Astrocyte (in vitro differentiated cells and primary cell): Measurements from ENCODE around the gene TCIRG1. TPM values are rescaled to one million over a fixed set of nuclear protein-coding genes. Genes with fewer than 3 reads are reported as not detected.
"Not testable (repeated sequence)": the region's sequence is repeated elsewhere in the genome, so short reads cannot be mapped to it uniquely, and the experiment has no call there.

Experiments
- DNase-seq: peaks from one replicate; pipeline ENCODE4 v3.0.0-alpha.2; 2010; ENCODE audit warnings: low read depth
- FAIRE-seq: peaks from 2 replicates; lab custom pipeline; 2011; peaks lifted over from hg19 to GRCh38; lab: Jason Lieb, UNC
- H2AFZ ChIP-seq: 2 replicates; pipeline ENCODE4 v1.6.0; 2012; ENCODE audit warnings: low read depth, low read length, inconsistent platforms
- H3K27ac ChIP-seq: 2 replicates; pipeline ENCODE4 v1.5.1; 2011; ENCODE audit warnings: low read depth, low read length, inconsistent platforms
- H3K27me3 ChIP-seq: 2 replicates; pipeline ENCODE4 v1.6.0; 2011; ENCODE audit warnings: low read length, inconsistent platforms; ENCODE audit not compliant: insufficient read depth
- H3K36me3 ChIP-seq: 2 replicates; pipeline ENCODE4 v1.5.1; 2011; ENCODE audit warnings: low read length, inconsistent platforms; ENCODE audit not compliant: insufficient read depth
- H3K4me1 ChIP-seq: 2 replicates; pipeline ENCODE4 v1.5.1; 2011; ENCODE audit warnings: low read length, inconsistent platforms; ENCODE audit not compliant: insufficient read depth
- H3K4me2 ChIP-seq: 2 replicates; pipeline ENCODE4 v1.6.0; 2012; ENCODE audit warnings: low read length, inconsistent platforms
- H3K4me3 ChIP-seq: 2 replicates; pipeline ENCODE4 v1.5.1; 2011; ENCODE audit warnings: low read depth, mild to moderate bottlenecking, low read length, inconsistent platforms; ENCODE audit not compliant: insufficient read depth
- H3K79me2 ChIP-seq: 2 replicates; pipeline ENCODE4 v1.6.0; 2012; ENCODE audit warnings: mild to moderate bottlenecking, low read length, inconsistent platforms; ENCODE audit not compliant: insufficient read depth
- H3K9ac ChIP-seq: 2 replicates; pipeline ENCODE4 v1.6.0; 2012; ENCODE audit warnings: mild to moderate bottlenecking, low read length, inconsistent platforms
- H3K9me3 ChIP-seq: 2 replicates; pipeline ENCODE4 v1.5.1; 2012; ENCODE audit warnings: low read depth, mild to moderate bottlenecking, low read length, inconsistent platforms; ENCODE audit not compliant: insufficient read depth
- H4K20me1 ChIP-seq: 2 replicates; pipeline ENCODE4 v1.6.0; 2012; ENCODE audit warnings: low read length, inconsistent platforms; ENCODE audit not compliant: insufficient read depth
- H3K27ac Mint-ChIP-seq: one replicate; pipeline ENCODE4 v1.8.0; 2021; ENCODE audit warnings: mild to moderate bottlenecking, mixed read lengths; ENCODE audit not compliant: unreplicated experiment
- H3K27me3 Mint-ChIP-seq: one replicate; pipeline ENCODE4 v1.8.0; 2021; ENCODE audit warnings: low read depth, mixed read lengths; ENCODE audit not compliant: unreplicated experiment
- H3K36me3 Mint-ChIP-seq: one replicate; pipeline ENCODE4 v1.8.0; 2021; ENCODE audit warnings: low read depth, mixed read lengths; ENCODE audit not compliant: unreplicated experiment
- H3K4me1 Mint-ChIP-seq: one replicate; pipeline ENCODE4 v1.8.0; 2021; ENCODE audit warnings: low read depth, mixed read lengths; ENCODE audit not compliant: unreplicated experiment
- H3K4me3 Mint-ChIP-seq: one replicate; pipeline ENCODE4 v1.8.0; 2021; ENCODE audit warnings: mild to moderate bottlenecking, moderate library complexity, mixed read lengths; ENCODE audit not compliant: unreplicated experiment
- H3K9me3 Mint-ChIP-seq: one replicate; pipeline ENCODE4 v1.8.0; 2021; ENCODE audit warnings: mild to moderate bottlenecking, mixed read lengths; ENCODE audit not compliant: unreplicated experiment
- EZH2 ChIP-seq: IDR thresholded peaks from 2 replicates; pipeline ENCODE4 v1.6.1; 2012; ENCODE audit warnings: mild to moderate bottlenecking, low read length, inconsistent platforms; ENCODE audit not compliant: insufficient read depth
- total RNA-seq: library from RNA; stranded (reverse); gene quantifications from 2 replicates; pipeline ENCODE4 v1.2.1, GENCODE V29; 2021
- TF ChIP-seq, protein P1 (sequence below): IDR thresholded peaks from 2 replicates; pipeline ENCODE4 v1.5.1; 2011; ENCODE audit warnings: low read depth, mild to moderate bottlenecking, inconsistent platforms, low read length, moderate library complexity; ENCODE audit not compliant: insufficient read depth

TCIRG1 gene
- total RNA-seq, 1 donor from 2014 or later: 55.1 TPM

DNA sequence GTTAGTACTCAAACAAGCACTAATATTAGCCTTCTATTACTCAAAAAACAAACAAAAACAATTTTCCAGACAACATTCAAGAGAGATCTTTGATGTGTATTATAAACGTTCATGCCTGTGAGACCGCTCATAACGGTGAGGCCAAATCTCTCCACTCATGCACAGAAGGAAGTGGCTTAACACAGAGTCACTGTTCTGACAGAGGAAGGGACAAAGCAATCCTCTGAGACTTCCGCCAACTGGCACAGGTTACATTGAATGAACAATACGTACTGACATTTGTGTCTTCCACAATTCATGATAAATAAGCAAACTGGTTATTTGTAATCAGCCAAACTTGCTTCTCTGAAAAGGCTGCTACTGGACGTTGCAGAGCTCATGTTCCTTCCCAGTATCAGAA, 51.9 kb downstream of the TCIRG1 start:
- no peaks in the 10 kb centered on the region for H3K9me3 Mint-ChIP-seq

DNA sequence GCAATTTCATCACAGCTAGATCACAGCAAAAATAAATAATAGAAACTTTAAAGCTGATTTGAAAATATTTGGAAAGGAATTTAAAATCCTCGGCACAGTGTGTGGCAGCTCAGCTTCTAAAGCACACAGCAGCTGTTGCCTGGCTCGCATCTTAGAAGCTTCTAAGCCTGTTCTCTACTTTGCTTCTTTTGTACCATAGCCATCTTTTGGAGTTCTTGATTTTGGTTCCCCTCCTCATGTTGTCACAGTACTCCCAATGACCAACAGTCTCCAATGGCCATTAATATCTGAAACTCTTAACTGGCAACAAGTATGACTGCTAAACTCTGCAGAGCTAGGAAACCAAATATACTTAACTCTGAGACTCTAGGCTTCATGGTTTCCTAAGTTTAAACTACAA, 53.6 kb downstream of the TCIRG1 start:
- H3K4me3 Mint-ChIP-seq: no peak overlapping the region
- H3K27me3 Mint-ChIP-seq: no peaks in the 10 kb centered on the region
- no peak overlapping the region for H3K27ac Mint-ChIP-seq
- H2AFZ ChIP-seq: no peak overlapping the region
- H3K36me3 Mint-ChIP-seq: no peaks in the 10 kb centered on the region
- FAIRE-seq: no peak
- DNase-seq: no peak
- H3K27me3 ChIP-seq: no peaks in the 10 kb centered on the region
- H3K79me2 ChIP-seq: no peaks in the 10 kb centered on the region
- peaks cover 4% of the 10 kb centered on the region for H3K4me1 ChIP-seq
- H3K36me3 ChIP-seq: no peaks in the 10 kb centered on the region
- H3K4me2 ChIP-seq: no peak overlapping the region
- peaks cover 6% of the 10 kb centered on the region for H3K4me1 Mint-ChIP-seq
- no peaks in the 10 kb centered on the region for H3K9me3 Mint-ChIP-seq
- no peak overlapping the region for H3K27ac ChIP-seq
- peaks cover 13% of the 10 kb centered on the region for H4K20me1 ChIP-seq
- H3K9me3 ChIP-seq: no peaks in the 10 kb centered on the region
- H3K9ac ChIP-seq: no peak overlapping the region
- no peak for TF ChIP-seq EZH2
- TF ChIP-seq, protein P1, sequence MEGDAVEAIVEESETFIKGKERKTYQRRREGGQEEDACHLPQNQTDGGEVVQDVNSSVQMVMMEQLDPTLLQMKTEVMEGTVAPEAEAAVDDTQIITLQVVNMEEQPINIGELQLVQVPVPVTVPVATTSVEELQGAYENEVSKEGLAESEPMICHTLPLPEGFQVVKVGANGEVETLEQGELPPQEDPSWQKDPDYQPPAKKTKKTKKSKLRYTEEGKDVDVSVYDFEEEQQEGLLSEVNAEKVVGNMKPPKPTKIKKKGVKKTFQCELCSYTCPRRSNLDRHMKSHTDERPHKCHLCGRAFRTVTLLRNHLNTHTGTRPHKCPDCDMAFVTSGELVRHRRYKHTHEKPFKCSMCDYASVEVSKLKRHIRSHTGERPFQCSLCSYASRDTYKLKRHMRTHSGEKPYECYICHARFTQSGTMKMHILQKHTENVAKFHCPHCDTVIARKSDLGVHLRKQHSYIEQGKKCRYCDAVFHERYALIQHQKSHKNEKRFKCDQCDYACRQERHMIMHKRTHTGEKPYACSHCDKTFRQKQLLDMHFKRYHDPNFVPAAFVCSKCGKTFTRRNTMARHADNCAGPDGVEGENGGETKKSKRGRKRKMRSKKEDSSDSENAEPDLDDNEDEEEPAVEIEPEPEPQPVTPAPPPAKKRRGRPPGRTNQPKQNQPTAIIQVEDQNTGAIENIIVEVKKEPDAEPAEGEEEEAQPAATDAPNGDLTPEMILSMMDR: no peak
- H3K4me3 ChIP-seq: no peak overlapping the region

More for the DNA sequence above, 51.9 kb downstream of the TCIRG1 start:
- no peaks in the 10 kb centered on the region for H3K36me3 Mint-ChIP-seq
- H4K20me1 ChIP-seq: peaks cover 6% of the 10 kb centered on the region
- no peak overlapping the region for H3K4me3 ChIP-seq
- peak overlapping the region; percentile 25 for H3K4me2 ChIP-seq
- no peaks in the 10 kb centered on the region for H3K36me3 ChIP-seq
- no peak overlapping the region for H3K27ac Mint-ChIP-seq
- H3K27ac ChIP-seq: no peak overlapping the region
- H2AFZ ChIP-seq: peak overlapping the region; percentile 13
- H3K4me3 Mint-ChIP-seq: no peak overlapping the region
- no peaks in the 10 kb centered on the region for H3K27me3 Mint-ChIP-seq
- peaks cover 6% of the 10 kb centered on the region for H3K4me1 Mint-ChIP-seq
- no peaks in the 10 kb centered on the region for H3K27me3 ChIP-seq
- H3K79me2 ChIP-seq: no peaks in the 10 kb centered on the region
- no peaks in the 10 kb centered on the region for H3K9me3 ChIP-seq
- H3K9ac ChIP-seq: no peak overlapping the region
- H3K4me1 ChIP-seq: peaks cover 4% of the 10 kb centered on the region
- no peak for TF ChIP-seq EZH2
- TF ChIP-seq, protein P1: no peak
- FAIRE-seq (no peak), DNase-seq (peak; percentile 8)

DNA sequence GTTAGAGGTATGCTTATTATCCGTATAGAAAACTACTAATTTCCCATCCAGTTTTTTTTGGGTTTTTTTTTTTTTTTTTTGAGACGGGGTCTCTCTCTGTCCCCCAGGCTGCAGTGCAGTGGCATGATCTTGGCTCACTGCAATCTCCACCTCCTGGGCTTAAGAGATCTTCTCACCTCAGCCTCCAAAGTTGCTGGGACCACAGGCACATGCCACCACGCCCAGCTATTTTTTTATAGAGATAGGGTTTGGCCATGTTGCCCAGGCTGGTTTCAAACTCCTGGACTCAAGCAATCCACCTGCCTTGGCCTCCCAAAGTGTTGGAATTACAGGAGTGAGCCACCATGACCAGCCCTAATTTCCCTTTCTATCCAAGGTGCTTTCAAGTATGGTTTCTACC, 54.1 kb downstream of the TCIRG1 start:
- not testable (repeated sequence) for H3K9me3 Mint-ChIP-seq, H3K4me3 Mint-ChIP-seq, FAIRE-seq, H3K27ac ChIP-seq, DNase-seq, H3K27ac Mint-ChIP-seq, H3K36me3 ChIP-seq, H3K27me3 Mint-ChIP-seq, H2AFZ ChIP-seq, H3K4me1 Mint-ChIP-seq, H3K79me2 ChIP-seq, H3K9me3 ChIP-seq, H3K4me3 ChIP-seq, H3K4me2 ChIP-seq, H3K36me3 Mint-ChIP-seq, H3K4me1 ChIP-seq, H3K27me3 ChIP-seq, H3K9ac ChIP-seq
- H4K20me1 ChIP-seq: peaks cover 13% of the 10 kb centered on the region
